Pancreas (tissue), 10 donors: ENCODE data around the gene CHD1L. TPM values are rescaled to one million over a fixed set of nuclear protein-coding genes. Genes with fewer than 3 reads are reported as not detected.
"Not testable (repeated sequence)": the region's sequence is repeated elsewhere in the genome, so short reads cannot be mapped to it uniquely, and the experiment has no call there.

Experiments
- ATAC-seq, 4 donors: fragments of 200-7000 bp; cut with Tn5 transposase; one replicate each; pipeline versions ENCODE4 v1.8.0 to v1.9.1; 2020; ENCODE audit warnings: mild to moderate bottlenecking in 4 of 4, moderate library complexity in 4 of 4
- DNase-seq, 6 donors: peaks; one replicate each; pipeline ENCODE4 v3.0.0-alpha.2; 2020
- FAIRE-seq: peaks from 2 replicates; lab custom pipeline; 2012; peaks lifted over from hg19 to GRCh38; lab: Jason Lieb, UNC
- H3K27ac ChIP-seq, 4 donors: fragments of 200-600 bp; sonication (generic); 1 replicate in 3 of 4; 2 replicates in 1 of 4; pipeline versions ENCODE4 v1.5.0 to v1.8.0; 2020
- H3K27me3 ChIP-seq, 4 donors: fragments of 200-600 bp; one replicate each; pipeline ENCODE4 v1.8.0; 2021
- H3K36me3 ChIP-seq, 3 donors: fragments of 200-600 bp; sonication (generic) in 1 of 3; one replicate each; pipeline versions ENCODE4 v1.5.0 to v1.8.0; 2020 to 2021
- H3K4me1 ChIP-seq, 3 donors: fragments of 200-600 bp; one replicate each; pipeline ENCODE4 v1.8.0; 2021
- H3K4me3 ChIP-seq, 4 donors: fragments of 200-600 bp; sonication (generic) in 2 of 4; one replicate each; pipeline versions ENCODE4 v1.5.0 to v1.8.0; 2020 to 2021
- H3K9me3 ChIP-seq, 4 donors: fragments of 200-600 bp; one replicate each; pipeline ENCODE4 v1.8.0; 2021
- WGBS, 2 donors: extraction: QIAGEN DNeasy Blood & Tissue Kit; methylation state at CpG; one replicate each; pipeline ENCODE4 v1.1.7; 2013; 5-methylcytosine and 5-hydroxymethylcytosine counted together
- intact Hi-C, 3 donors: fragments of 100-400 bp; cut with DNase I; formaldehyde crosslinking; loops; one replicate each; pipeline versions ENCODE4 v1.11.1 to v1.14.2; 2022
- polyA plus RNA-seq, 2 donors: library from polyadenylated mRNA; stranded (reverse); fragments of 200-250 nt; gene quantifications; one replicate each; pipeline ENCODE4 v1.2.3, GENCODE V29; 2013
- total RNA-seq, 6 donors: library from RNA; stranded (reverse); fragmentation: NEBNext Ultra II Directional in 4 of 6; extraction: Animal tissue kit (Norgen Biotek cat#: 25700) in 4 of 6; gene quantifications; one replicate each; pipeline versions ENCODE4 v1.2.1 to v1.2.4, GENCODE V29; 2021 to 2023
- TF ChIP-seq, protein P1 (sequence below), 4 donors: fragments of 200-600 bp; sonication (generic) in 3 of 4; IDR thresholded peaks; one replicate each; pipeline versions ENCODE4 v1.5.0 to v1.8.0; 2021; ENCODE audit warnings: antibody characterized with exemption in 4 of 4
- donor health status: healthy with polysubstance abuse.
- donor health status: DM: no; HTN: no; CAD: no; lungs with moderate emphysema.
- donor health status: DM: no; HTN: no; CAD: no.
- donor health status: control.
- donor health status: control.
- donor health status: Bipolar disorder and iron deficiency.
- donor health status: DM: yes; HTN: yes; CAD: no.
- donor health status: DM: no; HTN: no; CAD: no.
- donor health status: DM: no; HTN: no; CAD: no.
- donor health status: DM: yes; HTN: yes; CAD: no.

CHD1L gene
- total and polyA plus RNA-seq, 8 donors: 6.6 to 17.0 (median 11.8) TPM

DNA sequence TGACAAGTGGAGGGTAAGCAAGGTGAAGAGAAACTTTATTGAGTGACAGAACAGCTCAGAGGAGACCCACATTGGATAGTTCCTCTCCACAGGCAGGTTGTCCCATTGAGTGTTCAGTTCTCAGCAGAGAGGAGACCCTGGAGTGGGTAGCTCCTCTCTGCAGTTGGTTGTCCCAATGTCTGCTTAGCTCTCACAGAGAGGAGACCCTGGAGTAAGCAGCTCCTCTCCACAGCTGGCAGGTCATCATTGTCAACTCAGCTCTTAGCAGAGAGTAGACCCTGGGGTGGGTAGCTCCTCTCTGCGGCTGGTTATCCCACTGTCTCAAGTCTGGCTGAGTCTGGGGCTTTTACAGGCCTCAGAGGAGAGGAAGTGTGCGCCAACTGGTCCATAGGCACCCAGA lies 6.0 kb upstream of the CHD1L start:
- FAIRE-seq: no peak
- intact Hi-C loops: loop anchor here in 1 of 3 donors (5.0 kb wide), 1 partner anchor 59 kb away; no protein-coding TSS in a partner anchor
- 83 to 97% methylated on average over 2 of the region's 2 CpGs for WGBS, 2 donors
- Histone ChIP-seq H3K9me3 (no peaks in the 10 kb centered on the region), H3K27me3 (no peaks in the 10 kb centered on the region), H3K4me3 (no peak overlapping the region), H3K4me1 (peaks cover 33 to 46% (median 44%) of the 10 kb centered on the region in 3 donors), H3K36me3 (no peaks in the 10 kb centered on the region), H3K27ac (peak overlapping the region in 3 of 4 donors; percentile 22 to 79 (median 72))
- ATAC-seq: no peak
- TF ChIP-seq, protein P1, sequence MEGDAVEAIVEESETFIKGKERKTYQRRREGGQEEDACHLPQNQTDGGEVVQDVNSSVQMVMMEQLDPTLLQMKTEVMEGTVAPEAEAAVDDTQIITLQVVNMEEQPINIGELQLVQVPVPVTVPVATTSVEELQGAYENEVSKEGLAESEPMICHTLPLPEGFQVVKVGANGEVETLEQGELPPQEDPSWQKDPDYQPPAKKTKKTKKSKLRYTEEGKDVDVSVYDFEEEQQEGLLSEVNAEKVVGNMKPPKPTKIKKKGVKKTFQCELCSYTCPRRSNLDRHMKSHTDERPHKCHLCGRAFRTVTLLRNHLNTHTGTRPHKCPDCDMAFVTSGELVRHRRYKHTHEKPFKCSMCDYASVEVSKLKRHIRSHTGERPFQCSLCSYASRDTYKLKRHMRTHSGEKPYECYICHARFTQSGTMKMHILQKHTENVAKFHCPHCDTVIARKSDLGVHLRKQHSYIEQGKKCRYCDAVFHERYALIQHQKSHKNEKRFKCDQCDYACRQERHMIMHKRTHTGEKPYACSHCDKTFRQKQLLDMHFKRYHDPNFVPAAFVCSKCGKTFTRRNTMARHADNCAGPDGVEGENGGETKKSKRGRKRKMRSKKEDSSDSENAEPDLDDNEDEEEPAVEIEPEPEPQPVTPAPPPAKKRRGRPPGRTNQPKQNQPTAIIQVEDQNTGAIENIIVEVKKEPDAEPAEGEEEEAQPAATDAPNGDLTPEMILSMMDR (IDR thresholded peaks at IDR 0.05): no peak
- no peak for DNase-seq

- intact Hi-C loops: loop anchor here in 1 of 3 donors (5.0 kb wide), 1 partner anchor 60 kb away; no protein-coding TSS in a partner anchor
- DNase-seq (peak in 3 of 6 donors; percentile 39 to 49 (median 48)), ATAC-seq (peak; percentile 30 to 50 (median 36)), FAIRE-seq (no peak)
- TF ChIP-seq, protein P1 (IDR thresholded peaks at IDR 0.05): no peak
- no peaks in the 10 kb centered on the region for H3K9me3 ChIP-seq
- H3K36me3 ChIP-seq: no peaks in the 10 kb centered on the region
- no peak overlapping the region for H3K4me3 ChIP-seq
- H3K4me1 ChIP-seq: peaks cover 33 to 49% (median 44%) of the 10 kb centered on the region in 3 donors
- 11 to 14% methylated on average over 2 to 3 of the region's 3 CpGs for WGBS, 2 donors
- H3K27me3 ChIP-seq: no peaks in the 10 kb centered on the region
- H3K27ac ChIP-seq: peak overlapping the region; percentile 22 to 79 (median 52)
These were observed 5.3 kb upstream of the CHD1L start for GRCh38 chr1:147236959-147237791.

GRCh38 chr1:147238053-147238902 lies 4.2 kb upstream of the CHD1L start:
- intact Hi-C loops: loop anchor here in 1 of 3 donors (5.0 kb wide), 1 partner anchor 61 kb away; no protein-coding TSS in a partner anchor
- TF ChIP-seq, protein P1 (IDR thresholded peaks at IDR 0.05): no peak
- WGBS, 2 donors: 9 to 18% methylated on average over 3 of the region's 3 CpGs
- Histone ChIP-seq H3K4me1 (peaks cover 33 to 49% (median 44%) of the 10 kb centered on the region in 3 donors), H3K27ac (peak overlapping the region; percentile 8 to 79 (median 50)), H3K4me3 (no peak overlapping the region), H3K9me3 (no peaks in the 10 kb centered on the region), H3K36me3 (no peaks in the 10 kb centered on the region), H3K27me3 (no peaks in the 10 kb centered on the region)
- FAIRE-seq (peak; percentile 49), DNase-seq (no peak), ATAC-seq (peak; percentile 35 to 56 (median 44))

GRCh38 chr1:147238925-147239820 lies 3.3 kb upstream of the CHD1L start:
- DNase-seq (no peak), ATAC-seq (no peak), FAIRE-seq (no peak)
- no peaks in the 10 kb centered on the region for H3K9me3 ChIP-seq
- peak overlapping the region in 2 of 4 donors; percentile 72 to 79 for H3K27ac ChIP-seq
- TF ChIP-seq, protein P1 (IDR thresholded peaks at IDR 0.05): no peak
- no peaks in the 10 kb centered on the region for H3K36me3 ChIP-seq
- no peak overlapping the region for H3K4me3 ChIP-seq
- WGBS, 2 donors: 17 to 36% methylated on average over 11 of the region's 11 CpGs
- H3K27me3 ChIP-seq: no peaks in the 10 kb centered on the region
- peaks cover 33 to 54% (median 50%) of the 10 kb centered on the region in 3 donors for H3K4me1 ChIP-seq
- intact Hi-C loops: loop anchor here in 1 of 3 donors (5.0 kb wide), 1 partner anchor 62 kb away; no protein-coding TSS in a partner anchor

- H3K9me3 ChIP-seq, ATAC-seq, intact Hi-C loops, FAIRE-seq, H3K4me3 ChIP-seq, H3K27me3 ChIP-seq, H3K36me3 ChIP-seq, H3K27ac ChIP-seq, DNase-seq: not testable (repeated sequence)
- H3K4me1 ChIP-seq: peaks cover 33 to 58% (median 57%) of the 10 kb centered on the region in 3 donors
- WGBS, 2 donors: 85 to 89% methylated on average over 5 of the region's 5 CpGs
These were observed 2.3 kb upstream of the CHD1L start for GRCh38 chr1:147240131-147240721.
